CD1c-positive myeloid dendritic cell (primary cell): Measurements from ENCODE around the gene NDUFAF2.
"Not testable (repeated sequence)": the region's sequence is repeated elsewhere in the genome, so short reads cannot be mapped to it uniquely, and the experiment has no call there.

ENCODE experiments used
- DNase-seq: peaks from one replicate; pipeline ENCODE4 v3.0.0-alpha.2; 2016; ENCODE audit errors: extremely low spot score

The NDUFAF2 gene

DNA sequence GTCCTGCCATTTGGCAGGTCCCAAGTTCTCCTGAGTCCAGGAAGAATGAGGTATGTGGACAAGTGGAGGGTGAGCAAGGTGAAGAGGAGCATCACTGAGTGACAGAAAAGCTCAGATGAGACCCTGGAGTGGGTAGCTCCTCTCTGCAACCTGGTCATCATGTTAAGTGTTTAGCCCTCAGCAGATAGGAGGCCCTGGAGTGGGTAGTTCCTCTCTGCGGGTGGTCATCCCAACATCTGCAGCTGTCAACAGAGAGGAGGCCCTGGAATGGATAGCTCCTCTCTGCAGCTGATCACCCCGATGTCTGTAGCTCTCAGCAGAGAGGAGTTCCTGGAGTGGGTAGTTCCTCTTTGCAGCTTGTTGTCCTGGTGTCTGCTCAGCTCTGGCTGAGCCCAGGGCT lies 48.4 kb downstream of the NDUFAF2 start:
- no peak for DNase-seq

DNA sequence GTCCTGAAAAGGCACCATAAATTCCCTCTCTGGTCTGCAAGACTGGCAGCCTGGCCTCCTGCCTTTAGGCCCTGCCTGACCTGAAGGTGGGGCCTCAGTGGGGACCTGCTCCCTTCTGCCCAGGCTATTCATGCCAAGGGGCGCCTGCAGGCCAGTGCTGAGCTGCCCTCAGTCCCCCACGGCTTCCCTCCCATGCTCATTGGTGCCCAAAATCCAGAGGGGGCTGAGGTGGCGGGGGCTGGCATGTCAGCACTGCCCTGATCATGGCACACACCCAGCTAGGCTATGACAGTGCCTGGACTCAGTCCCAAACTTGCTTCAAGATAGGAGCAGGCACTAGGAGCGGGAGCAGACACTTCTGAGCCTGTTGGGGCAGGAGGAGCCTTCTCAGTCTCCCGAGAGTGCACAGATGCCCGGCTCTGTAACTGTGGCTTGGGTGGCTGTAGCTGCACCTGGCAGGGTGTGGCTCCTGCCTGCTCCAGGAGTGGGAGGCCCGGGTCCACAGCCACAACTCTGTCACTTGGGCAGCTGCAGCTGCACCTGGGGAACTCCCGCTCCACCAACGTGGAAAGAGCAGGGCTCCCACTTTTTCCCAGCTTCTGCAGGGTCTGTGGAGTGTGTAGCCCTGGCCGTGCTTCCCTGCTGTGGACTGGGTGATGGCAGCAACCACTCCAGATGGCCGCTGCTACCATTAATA lies 49.0 kb downstream of the NDUFAF2 start:
- no peak for DNase-seq

DNA sequence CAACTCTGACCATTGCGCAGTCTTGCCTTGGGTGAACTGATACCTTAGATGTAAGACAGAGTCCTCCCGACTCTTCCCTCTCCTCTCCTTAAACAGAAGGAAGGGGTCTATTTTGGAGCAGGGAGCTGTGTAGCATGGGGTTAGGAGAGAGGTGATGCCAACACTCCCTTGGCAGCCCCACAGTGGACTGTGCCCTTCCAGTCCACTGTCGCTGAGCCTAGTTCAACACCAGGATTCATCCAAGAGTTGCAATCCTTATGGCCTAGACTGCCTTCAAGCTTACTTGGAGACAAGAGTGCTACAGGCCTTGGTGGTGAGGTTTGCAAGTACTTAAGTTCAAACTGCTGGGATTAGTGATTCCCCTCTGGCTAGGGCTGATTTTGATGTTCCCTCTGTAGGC lies 51.4 kb downstream of the NDUFAF2 start:
- DNase-seq, result no peak

DNA sequence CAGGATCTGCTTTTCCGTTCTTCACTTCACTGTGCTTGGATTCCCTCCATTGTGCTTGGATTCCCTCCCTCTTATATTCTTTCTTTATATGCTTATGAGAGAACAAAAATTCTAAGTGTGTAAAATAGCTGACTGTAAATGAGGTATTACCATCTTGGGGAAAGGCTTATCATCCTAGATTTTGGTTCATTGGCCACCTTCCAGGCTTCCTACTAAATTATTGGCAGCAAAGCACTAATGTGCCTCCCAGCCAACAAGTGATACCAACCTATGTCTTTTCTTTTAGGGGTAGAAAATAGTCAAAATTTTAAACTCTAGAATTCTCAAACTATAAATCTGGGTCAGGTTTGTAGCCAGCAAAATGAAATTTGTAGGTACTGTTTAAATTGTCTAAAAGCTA lies 52.7 kb downstream of the NDUFAF2 start:
- no peak for DNase-seq

DNA sequence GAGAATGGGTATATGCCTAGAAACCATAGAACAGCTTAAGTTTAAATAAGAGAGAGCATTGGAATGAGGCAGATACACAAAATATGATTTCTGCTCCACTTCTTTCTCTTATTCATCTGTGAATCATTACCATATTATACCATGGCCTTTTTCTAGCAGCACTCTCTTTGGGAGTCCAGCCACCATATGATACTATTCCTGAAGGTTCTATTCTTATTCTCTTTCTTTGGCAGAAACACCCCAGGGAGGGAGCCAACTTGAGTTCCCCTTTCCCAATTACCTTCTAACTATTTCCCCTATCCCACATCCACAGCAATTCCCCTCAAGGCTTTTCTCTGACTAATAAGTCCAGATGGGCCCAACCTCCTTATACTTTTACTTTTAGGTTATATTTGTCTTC lies 55.9 kb downstream of the NDUFAF2 start:
- DNase-seq, result no peak

DNA sequence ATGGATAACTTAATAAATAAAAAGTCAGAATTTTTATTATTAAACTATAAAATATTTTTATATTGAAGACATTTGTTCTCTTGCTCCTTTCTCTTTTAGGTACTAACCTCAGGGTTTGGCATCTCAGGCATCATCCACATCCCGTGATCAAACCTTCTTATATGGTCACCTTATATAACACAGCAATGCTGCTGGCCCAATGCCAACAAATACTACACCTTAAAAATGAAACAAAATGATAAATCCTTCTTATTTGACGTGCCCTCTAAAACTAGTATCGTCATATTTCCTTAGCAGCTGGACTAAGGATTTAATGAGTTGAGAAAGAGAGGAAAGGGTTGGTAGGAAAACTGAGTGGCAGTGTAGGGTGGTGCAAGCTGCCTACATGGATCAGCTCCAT lies 56.6 kb downstream of the NDUFAF2 start:
- no peak for DNase-seq

DNA sequence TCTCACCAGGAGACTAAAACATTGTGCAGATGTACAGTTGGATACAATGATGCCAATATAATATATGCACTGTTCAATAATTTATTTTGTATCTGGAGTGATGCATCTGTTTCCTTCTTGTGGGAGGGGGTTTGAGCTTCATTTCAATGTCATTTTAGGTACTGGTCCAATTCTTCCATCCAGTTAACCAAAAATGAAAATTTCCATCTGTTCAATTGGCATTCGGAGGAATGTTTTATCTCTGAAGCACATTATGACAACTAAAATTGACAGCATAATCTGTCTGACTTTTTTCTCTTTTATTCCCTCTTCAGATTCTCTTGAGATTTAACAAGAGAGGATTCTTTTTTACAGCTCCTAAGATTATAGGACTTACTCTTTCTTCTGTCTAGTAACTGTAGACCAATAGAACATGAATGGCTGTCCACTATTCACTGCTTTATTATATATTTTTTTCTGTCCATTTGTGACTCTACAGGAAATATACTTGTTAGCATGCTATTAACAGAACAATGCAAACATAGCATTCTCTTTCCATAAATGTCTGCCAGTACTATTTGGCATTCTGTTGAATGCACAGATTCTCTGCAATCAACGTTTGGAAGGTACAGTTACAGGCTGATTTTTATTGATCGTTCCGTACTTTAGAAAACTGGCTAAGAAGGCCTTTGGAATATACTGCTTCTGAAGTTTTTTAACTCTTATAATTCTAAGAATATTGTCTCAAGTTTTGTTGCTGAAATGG lies 57.8 kb downstream of the NDUFAF2 start:
- DNase-seq, result no peak

DNA sequence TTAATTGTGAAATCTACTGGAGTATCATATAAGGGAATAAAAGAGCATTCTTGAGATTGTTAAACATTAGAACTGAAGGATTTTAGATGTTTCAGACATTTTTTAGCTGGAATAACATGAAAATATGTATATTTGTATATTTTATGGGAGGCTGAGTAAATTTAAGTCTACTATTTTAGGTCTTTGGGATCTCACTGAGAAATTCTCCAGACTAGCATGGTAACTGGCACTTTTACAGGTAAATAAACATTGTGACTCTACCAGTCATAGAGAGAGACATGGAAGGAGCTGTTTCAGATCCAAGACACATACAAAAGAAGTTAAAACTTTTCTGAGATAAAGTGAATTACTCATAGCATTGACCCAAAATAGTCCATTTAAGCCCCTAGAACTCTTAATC lies 59.4 kb downstream of the NDUFAF2 start:
- DNase-seq, result no peak

DNA sequence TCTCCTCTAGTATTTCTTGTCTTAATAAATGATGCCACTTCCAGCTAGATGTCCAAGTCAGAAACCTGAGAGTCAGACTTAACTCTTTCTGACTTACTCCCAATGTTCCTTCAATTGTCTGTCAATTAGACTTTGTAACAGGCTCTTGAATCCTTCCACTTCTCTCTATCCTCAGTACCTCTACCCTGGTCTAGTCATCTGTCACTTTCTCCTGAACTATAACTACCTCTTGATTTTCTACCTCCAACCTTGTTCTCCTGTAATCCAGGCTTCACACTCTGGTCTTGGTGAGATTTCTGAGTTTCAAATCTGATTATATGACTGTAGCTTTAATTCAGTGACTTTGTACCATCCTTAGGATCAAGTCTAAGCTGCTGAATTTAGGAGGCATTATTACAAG lies 64.9 kb downstream of the NDUFAF2 start:
- DNase-seq, result no peak

DNA sequence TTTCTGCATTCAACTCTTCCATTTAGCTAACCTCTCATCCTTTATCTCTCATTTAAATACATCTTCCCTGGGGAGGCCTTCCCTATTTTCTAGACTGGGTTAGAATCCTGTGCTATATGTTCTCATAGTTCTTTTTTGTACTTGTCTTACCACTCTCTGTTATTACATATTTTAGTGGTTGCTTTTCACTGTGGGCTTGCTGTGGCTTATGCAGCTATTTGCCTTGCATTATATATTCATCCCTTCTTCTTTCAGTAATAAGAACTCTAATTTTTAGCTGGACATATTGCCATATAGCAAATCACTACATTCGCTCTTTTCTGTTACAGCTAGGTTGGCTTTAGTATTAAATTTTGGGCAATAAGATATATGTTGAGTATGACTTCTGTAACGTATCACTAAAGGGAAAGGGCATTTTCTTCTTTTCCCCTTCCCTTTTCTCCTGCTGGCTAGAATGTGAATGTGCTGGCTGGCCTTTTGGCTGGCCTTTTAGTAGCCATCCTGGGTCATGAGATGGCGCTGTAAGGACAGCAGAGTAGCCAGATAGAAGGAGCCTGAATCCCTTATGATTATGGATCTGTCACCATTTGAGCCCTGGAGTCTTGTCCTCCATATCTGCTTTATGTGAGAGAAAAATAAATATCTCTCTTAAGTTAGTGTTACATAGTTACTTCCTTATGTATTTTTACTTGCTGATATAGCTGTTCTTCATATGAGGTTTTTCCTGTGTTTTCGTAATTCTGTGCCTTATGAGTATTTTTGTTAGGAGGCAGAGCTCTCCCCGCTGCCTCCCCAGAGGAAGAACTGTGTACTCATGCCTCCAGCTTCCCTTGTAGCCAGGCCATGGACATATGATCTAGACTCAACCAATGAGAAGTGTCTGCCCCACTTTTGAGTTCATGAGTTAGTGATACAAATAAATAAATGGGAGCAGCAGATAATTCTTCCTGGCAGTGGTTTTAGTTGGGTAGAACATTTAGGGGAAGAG lies 65.8 kb downstream of the NDUFAF2 start:
- DNase-seq, result no peak

DNA sequence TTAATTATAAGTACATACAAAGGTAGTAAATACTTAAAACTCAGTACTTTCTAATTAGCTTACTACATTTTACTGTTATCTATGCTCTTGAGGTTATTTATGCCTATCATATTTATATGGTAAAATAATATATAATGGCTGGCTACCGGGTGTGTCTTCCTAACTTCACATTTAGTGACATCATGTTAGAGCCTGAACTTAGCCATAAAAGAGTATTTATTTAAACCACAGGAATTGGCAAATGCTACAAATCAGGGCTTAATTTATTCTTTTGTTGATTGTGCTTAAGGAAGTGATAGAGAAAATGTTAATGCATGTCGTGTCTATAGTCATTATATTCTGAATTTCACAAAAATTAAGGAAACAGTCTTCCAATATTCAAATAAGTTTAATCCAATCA lies 73.1 kb downstream of the NDUFAF2 start:
- no peak for DNase-seq

DNA sequence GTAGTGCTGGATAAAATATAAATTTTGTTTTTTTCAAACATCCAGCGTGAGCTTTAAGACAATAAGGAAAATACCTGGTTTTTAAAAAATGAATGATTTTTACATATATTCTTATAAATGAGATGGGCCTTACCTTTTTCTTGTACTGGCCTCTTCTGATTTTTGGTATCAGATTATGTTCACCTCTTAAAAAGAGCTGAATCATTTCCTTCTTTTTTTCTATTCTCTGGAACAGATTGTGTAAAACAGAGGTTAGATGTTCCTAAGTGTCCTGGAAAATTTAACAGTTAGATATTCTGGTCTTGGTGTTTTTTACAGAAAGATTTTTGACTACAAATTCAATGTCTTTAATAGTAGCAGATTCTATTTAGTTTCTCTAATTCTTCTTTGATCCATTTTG lies 74.6 kb downstream of the NDUFAF2 start:
- DNase-seq, result peak; percentile 7

DNA sequence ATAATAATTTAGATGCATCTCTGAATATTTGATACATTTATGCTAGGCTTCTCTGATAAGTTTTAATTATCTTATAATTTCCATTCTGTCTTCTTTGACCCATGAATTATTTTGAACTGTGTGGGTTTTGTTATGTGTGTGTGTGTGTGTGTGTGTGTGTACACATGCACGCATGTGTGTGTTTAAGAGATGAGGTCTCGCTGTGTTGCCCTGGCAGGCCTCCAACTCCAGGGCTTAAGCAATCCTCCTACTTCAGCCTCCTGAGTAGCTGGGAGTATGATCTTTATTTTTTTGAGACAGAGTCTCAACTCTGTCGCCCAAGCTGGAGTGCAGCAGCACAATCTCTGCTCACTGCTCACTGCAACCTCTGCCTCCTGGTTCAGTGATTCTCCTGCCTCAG lies 75.4 kb downstream of the NDUFAF2 start:
- DNase-seq, result peak; percentile 8

DNA sequence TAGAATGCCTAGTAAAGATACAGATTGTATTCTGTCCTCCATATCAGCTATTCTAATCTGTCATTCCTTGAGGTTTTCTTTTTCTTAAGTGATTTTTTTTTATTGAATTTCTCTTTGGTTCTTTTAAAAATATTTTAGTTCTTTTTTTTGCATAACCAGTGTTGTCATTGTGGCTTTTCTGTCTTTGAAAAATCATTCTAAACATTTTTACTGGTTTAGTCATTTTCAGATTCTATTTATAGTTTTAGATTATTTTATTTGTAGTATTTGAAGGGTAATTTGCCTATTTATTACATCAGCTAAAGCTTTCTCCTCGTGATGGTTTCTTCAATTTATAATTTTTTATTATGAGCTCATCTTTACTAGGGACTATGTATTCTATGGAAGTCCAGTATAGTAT lies 78.1 kb downstream of the NDUFAF2 start:
- DNase-seq, result no peak

DNA sequence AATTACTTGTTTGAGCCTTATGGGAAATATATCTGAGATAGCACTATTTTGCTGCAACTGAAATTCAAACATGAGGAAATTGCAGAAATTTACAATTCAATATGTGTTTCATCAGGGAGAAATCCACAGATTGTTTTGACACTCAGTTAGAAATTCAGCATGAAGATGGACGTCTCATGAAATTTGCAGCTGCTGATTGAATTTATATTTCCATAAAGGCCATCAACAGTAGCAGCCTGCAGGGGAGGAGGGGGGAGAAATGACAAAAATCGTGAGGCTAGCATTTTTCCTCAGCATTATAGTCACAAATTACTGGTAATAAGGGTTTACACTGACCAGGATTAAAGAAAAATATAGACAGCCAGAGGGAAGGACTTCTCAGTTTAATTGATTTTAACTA lies 81.0 kb downstream of the NDUFAF2 start:
- DNase-seq, result no peak

DNA sequence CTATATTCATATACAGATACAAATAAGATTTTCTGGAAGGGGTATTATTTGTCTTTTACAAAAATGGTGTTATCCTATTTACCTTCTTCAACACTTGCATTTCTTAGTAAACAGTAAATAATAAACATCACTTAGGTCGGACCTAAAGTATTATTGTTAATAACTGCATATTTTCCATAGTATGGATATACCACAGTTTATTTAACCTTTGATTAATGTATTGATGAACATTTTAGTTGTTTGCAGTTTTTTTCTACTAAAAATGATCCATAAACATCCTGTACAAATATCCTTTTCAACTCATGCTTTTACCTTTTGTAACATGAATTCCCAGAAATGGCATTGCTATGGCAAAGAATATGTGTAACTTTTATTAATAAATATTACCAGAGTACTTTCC lies 83.4 kb downstream of the NDUFAF2 start:
- DNase-seq, result no peak

DNA sequence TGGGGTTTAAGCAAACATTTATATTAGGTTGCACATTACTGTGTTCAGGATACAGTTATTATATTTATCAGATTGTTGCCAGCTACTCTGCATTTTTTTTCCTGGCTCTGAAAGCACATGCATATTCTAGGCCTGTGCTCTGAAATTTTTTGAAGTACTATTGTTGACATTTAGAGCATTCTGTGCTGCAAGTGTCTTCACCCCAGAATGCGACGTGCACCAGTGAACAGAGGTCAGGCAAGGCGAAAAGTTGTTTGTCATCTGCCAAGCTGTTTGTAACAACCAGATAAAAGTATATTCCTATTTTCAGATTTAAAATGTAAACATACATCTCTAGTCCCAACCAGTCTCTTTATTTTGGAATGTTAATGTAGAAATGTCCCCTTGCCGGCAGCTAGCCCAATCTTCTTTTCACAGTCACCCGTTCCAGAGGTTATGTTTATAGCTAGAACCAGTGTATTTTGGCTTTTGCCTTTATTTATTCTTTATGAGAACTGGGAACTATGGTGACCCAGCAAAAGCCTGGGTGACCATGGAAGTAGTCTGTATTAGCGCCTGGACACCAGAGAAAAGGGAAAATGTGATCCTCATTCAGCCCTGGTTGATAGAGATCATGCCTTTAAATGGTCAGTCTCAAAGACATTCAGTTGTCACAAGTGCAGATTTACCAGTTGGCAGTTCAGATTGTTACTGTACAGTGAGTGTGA lies 84.6 kb downstream of the NDUFAF2 start:
- DNase-seq, result no peak

DNA sequence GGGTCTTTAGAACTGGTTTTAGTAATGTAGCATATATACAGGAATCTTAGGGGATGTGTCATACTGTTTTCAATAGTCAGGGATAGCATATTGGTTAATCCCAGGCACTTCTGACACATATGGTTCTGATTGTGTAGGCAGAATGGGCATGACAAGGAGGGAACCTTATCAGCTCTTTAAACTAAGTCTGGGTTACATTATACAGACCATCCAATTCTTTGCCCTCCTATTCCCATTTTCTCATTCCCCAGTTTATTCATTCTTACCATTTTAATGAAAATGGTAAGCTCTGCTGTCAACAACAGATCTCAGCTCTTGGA lies 85.1 kb downstream of the NDUFAF2 start:
- DNase-seq, result no peak

DNA sequence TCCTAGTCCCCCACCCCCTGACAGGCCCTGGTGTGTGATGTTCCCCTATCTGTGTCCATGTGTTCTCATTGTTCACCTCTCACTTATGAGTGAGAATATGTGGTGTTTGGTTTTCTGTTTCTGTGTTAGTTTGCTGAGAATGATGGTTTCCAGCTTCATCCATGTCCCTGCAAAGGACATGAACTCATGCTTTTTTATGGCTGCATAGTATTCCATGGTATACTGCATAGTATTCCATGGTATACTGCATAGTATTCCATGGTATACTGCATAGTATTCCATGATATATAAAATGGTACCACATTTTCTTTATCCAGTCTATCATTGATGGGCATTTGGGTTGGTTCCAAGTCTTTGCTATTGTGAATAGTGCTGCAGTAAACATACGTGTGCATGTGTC lies 86.3 kb downstream of the NDUFAF2 start:
- DNase-seq, result not testable (repeated sequence)

DNA sequence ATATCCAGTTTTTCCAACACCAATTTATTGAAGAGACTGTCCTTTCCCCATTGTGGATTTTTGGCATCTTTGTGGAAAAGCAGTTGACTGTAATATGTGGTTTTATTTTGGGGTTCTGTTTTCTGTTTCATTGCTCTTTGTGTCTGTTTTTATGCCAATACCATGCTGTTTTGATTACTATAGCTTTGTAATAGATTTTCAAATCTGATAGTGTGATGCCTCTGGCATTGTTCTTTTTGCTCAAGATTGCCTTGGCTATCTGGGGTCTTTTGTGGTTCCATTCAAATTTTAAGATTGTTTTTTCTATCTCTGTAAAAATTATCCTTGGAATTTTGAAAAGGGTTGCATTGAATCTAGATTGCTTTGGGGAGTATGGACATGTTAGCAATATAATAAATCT lies 99.5 kb downstream of the NDUFAF2 start:
- DNase-seq, result no peak

DNA sequence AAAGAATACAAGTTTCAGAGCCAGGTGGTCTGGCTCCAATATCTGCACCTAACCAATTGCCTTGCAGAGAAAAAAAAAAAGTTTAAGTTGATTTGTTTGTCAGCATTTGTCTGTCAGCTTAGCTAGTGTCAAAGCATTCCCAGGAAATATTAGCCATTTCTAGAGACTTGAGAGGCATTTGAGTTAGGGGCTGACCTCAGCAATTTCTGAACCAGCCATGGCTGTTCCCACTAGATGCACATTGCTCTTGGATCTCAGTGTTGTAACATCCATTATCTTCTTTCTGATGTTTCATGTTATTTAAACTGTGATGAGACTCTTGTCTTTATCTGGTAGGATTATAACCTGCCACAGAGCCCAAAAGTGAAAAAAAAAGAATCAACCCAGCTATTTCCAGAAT lies 102.3 kb downstream of the NDUFAF2 start:
- DNase-seq, result no peak

DNA sequence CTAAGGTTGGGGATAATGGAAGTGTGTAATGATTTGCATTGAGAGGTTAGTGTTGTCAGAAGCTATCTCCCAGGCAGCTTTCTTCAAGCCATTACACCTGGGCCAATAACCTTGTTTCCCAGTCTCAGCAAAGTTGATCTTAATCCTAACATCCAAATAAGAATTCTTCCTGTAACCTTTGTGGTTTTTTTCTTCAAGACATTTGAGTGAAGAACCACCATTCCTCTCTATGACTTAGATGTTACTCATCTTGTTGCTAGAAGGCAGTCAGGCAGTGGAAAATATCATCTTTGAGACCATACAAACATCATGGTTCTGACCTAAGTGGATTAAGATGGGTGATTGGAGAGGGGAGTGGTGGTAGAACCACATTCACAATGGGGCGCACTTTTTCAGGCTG lies 103.5 kb downstream of the NDUFAF2 start:
- DNase-seq, result no peak
